Measurements from ENCODE around the gene TTC28. TPM values are rescaled to one million over a fixed set of nuclear protein-coding genes. Genes with fewer than 3 reads are reported as not detected.
A peak's percentile ranks its signal among the peaks of the same experiment; 100 is the strongest.

The TTC28 gene
- total RNA-seq, 2 donors from 2014 or later = 8.8 to 12.0 TPM

- no peak for DNase-seq
- intact Hi-C loops (cut with DNase I, micrococcal nuclease) = loop anchor here (10.0 kb wide), 2 partner anchors 394 to 544 kb away; no protein-coding TSS in a partner anchor
- ATAC-seq = no peak
Observed at GRCh38 chr22:28051091-28051786, 628.4 kb downstream of the TTC28 start.

GRCh38 chr22:28048529-28048928 lies 631.1 kb downstream of the TTC28 start:
- no peak for ATAC-seq
- intact Hi-C loops (cut with DNase I, micrococcal nuclease) = no loop called here

GRCh38 chr22:28047740-28048139 lies 631.9 kb downstream of the TTC28 start:
- DNase-seq = no peak
- intact Hi-C loops (cut with DNase I, micrococcal nuclease) = no loop called here
- no peak for ATAC-seq

More at GRCh38 chr22:28048529-28048928, 631.1 kb downstream of the TTC28 start:
- no peak for DNase-seq

- ATAC-seq = no peak
- intact Hi-C loops (cut with DNase I, micrococcal nuclease) = no loop called here
- no peak for DNase-seq
Observed at GRCh38 chr22:28046100-28046499, 633.5 kb downstream of the TTC28 start.

GRCh38 chr22:28044546-28045173 lies 635.0 kb downstream of the TTC28 start:
- DNase-seq (no peak), ATAC-seq (no peak)
- intact Hi-C loops (cut with DNase I, micrococcal nuclease) = no loop called here

- no peak for ATAC-seq
- intact Hi-C loops (cut with DNase I, micrococcal nuclease) = no loop called here
- no peak for DNase-seq
Observed at GRCh38 chr22:28043266-28043665, 636.4 kb downstream of the TTC28 start.

GRCh38 chr22:28034760-28035401 lies 644.8 kb downstream of the TTC28 start:
- DNase-seq (peak; percentile 47 to 54), ATAC-seq (peak; percentile 34)
- intact Hi-C loops (cut with DNase I, micrococcal nuclease) = no loop called here

- DNase-seq (no peak), ATAC-seq (no peak)
- intact Hi-C loops (cut with DNase I, micrococcal nuclease) = no loop called here
Observed at GRCh38 chr22:28034145-28034759, 645.4 kb downstream of the TTC28 start.

GRCh38 chr22:28032861-28033260 lies 646.8 kb downstream of the TTC28 start:
- no peak for ATAC-seq

GRCh38 chr22:28031383-28031922 lies 648.2 kb downstream of the TTC28 start:
- intact Hi-C loops (cut with DNase I, micrococcal nuclease) = no loop called here
- ATAC-seq = no peak
- DNase-seq = no peak

More at GRCh38 chr22:28032861-28033260, 646.8 kb downstream of the TTC28 start:
- no peak for DNase-seq
- intact Hi-C loops (cut with DNase I, micrococcal nuclease) = no loop called here

- intact Hi-C loops (cut with DNase I, micrococcal nuclease) = no loop called here
- no peak for ATAC-seq
- DNase-seq = no peak
Observed at GRCh38 chr22:28030473-28030872, 649.2 kb downstream of the TTC28 start.

- ATAC-seq (no peak), DNase-seq (no peak)
- intact Hi-C loops (cut with DNase I, micrococcal nuclease) = loop anchor here in 1 of 2 donors (10.0 kb wide), 1 partner anchor 565 kb away; no protein-coding TSS in a partner anchor
Observed at GRCh38 chr22:28029956-28030355, 649.7 kb downstream of the TTC28 start.

- intact Hi-C loops (cut with DNase I, micrococcal nuclease) = loop anchor here in 1 of 2 donors (10.0 kb wide), 1 partner anchor 565 kb away; no protein-coding TSS in a partner anchor
- DNase-seq (peak; percentile 38 to 42), ATAC-seq (peak; percentile 83)
Observed at GRCh38 chr22:28029201-28029948, 650.3 kb downstream of the TTC28 start.

- intact Hi-C loops (cut with DNase I, micrococcal nuclease) = loop anchor here in 1 of 2 donors (10.0 kb wide), 1 partner anchor 567 kb away; no protein-coding TSS in a partner anchor
- ATAC-seq (no peak), DNase-seq (no peak)
Observed at GRCh38 chr22:28027453-28028448, 651.9 kb downstream of the TTC28 start.

- DNase-seq = no peak
- no peak for ATAC-seq
- intact Hi-C loops (cut with DNase I, micrococcal nuclease) = loop anchor here in 1 of 2 donors (10.0 kb wide), 1 partner anchor 569 kb away; no protein-coding TSS in a partner anchor
Observed at GRCh38 chr22:28025866-28026575, 653.6 kb downstream of the TTC28 start.

- intact Hi-C loops (cut with DNase I, micrococcal nuclease) = loop anchor here in 1 of 2 donors (10.0 kb wide), 1 partner anchor 569 kb away; no protein-coding TSS in a partner anchor
- DNase-seq (no peak), ATAC-seq (no peak)
Observed at GRCh38 chr22:28025333-28025732, 654.3 kb downstream of the TTC28 start.

Data from left colon (tissue), 2 donors.